ENCODE results near the gene AFAP1. TPM values are rescaled to one million over a fixed set of nuclear protein-coding genes. Genes with fewer than 3 reads are reported as not detected.

The AFAP1 gene
- total and polyA plus RNA-seq, 12 donors: 2.9 to 8.9 (median 5.8) TPM

DNA sequence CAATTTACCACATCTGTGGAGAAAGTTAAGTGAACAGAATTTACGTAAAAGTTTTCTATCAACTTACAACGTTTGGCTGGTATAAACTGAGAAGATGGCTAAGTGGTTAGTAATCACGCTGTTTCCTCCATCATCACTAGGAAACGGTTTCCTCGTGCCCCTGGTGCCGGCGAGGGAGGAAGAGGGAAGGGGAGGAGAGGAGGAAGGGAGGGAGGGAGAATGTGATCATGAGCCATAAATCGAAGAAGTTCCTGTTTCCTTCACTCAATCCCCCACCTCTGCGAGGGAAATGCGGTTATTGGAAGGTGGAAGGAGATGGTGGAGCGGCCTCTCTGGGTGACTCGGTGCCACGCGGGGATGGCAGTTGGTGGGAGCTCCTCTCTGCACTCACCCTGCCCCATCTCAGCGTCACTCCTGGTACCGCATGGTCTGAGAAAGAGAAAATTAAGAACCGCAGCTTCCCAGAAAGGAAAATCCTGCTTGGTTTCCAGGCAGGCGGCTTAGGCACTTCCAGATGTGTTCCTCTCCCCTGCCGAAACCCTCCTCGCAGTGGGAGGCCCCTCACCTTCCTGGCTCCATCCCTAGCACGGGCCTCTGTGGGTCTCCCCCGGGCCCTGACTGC, 216.8 kb downstream of the AFAP1 start:
- DNase-seq (no peak), ATAC-seq (no peak)
- intact Hi-C loops (cut with DNase I): loop anchor here in 5 of 10 donors (5.0 to 10.0 kb wide), 3 partner anchors 261 to 531 kb away; partner anchors contain the start of gene SORCS2 (in 4 of the 5)
- Histone ChIP-seq H3K27ac (no peak overlapping the region), H3K27me3 (peaks cover 0 to 25% (median 12%) of the 10 kb centered on the region in 7 donors), H3K4me3 (no peak overlapping the region), H3K9me3 (no peaks in the 10 kb centered on the region), H3K36me3 (no peaks in the 10 kb centered on the region), H3K4me1 (peaks cover 0 to 7% (median 4%) of the 10 kb centered on the region in 9 donors)
- WGBS, 2 donors: 72 to 73% methylated on average over 22 of the region's 22 CpGs
- TF ChIP-seq, protein P1, sequence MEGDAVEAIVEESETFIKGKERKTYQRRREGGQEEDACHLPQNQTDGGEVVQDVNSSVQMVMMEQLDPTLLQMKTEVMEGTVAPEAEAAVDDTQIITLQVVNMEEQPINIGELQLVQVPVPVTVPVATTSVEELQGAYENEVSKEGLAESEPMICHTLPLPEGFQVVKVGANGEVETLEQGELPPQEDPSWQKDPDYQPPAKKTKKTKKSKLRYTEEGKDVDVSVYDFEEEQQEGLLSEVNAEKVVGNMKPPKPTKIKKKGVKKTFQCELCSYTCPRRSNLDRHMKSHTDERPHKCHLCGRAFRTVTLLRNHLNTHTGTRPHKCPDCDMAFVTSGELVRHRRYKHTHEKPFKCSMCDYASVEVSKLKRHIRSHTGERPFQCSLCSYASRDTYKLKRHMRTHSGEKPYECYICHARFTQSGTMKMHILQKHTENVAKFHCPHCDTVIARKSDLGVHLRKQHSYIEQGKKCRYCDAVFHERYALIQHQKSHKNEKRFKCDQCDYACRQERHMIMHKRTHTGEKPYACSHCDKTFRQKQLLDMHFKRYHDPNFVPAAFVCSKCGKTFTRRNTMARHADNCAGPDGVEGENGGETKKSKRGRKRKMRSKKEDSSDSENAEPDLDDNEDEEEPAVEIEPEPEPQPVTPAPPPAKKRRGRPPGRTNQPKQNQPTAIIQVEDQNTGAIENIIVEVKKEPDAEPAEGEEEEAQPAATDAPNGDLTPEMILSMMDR (IDR thresholded peaks at IDR 0.05): no peak

DNA sequence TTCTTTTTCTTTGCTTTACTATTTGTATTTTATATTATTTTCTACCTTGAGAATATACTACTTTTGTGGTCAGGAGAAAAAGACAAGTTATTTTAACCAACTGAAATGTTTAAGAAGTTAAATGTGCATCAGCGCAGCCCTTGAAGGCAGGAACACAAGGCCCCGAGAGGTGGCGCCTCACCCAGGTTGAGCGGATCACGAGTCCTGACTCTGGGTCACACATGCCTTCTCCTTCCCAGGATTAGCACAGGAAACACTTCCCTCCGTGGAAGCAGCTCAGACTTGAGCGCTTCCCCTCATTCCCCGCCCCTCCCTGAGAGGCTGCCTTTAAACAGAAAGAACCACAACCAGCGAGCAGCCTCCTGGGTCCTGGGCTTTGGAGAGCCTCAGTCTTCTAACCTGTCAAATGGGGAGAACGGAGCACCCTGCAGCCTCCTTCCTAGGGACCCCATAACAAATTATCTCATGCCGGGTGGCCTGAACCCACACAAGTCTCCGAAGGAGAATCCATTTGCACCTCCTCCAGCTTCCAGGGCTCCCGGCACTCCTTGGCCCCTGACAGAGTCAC, 217.6 kb downstream of the AFAP1 start:
- DNase-seq: no peak
- TF ChIP-seq, protein P1 (IDR thresholded peaks at IDR 0.05): peak in 5 of 9 donors; percentile 16 to 33 (median 27)
- Histone ChIP-seq H3K27me3 (peaks cover 0 to 25% (median 12%) of the 10 kb centered on the region in 7 donors), H3K4me1 (peaks cover 0 to 7% (median 4%) of the 10 kb centered on the region in 9 donors), H3K36me3 (no peaks in the 10 kb centered on the region), H3K9me3 (no peaks in the 10 kb centered on the region), H3K4me3 (no peak overlapping the region), H3K27ac (no peak overlapping the region)
- peak in 2 of 8 donors; percentile 40 to 50 for ATAC-seq
- intact Hi-C loops (cut with DNase I): loop anchor here in 6 of 10 donors (2.0 to 10.0 kb wide), 4 partner anchors 259 to 530 kb away; partner anchors contain the start of gene SORCS2 (in 4 of the 6)
- 63 to 65% methylated on average over 13 of the region's 13 CpGs for WGBS, 2 donors

DNA sequence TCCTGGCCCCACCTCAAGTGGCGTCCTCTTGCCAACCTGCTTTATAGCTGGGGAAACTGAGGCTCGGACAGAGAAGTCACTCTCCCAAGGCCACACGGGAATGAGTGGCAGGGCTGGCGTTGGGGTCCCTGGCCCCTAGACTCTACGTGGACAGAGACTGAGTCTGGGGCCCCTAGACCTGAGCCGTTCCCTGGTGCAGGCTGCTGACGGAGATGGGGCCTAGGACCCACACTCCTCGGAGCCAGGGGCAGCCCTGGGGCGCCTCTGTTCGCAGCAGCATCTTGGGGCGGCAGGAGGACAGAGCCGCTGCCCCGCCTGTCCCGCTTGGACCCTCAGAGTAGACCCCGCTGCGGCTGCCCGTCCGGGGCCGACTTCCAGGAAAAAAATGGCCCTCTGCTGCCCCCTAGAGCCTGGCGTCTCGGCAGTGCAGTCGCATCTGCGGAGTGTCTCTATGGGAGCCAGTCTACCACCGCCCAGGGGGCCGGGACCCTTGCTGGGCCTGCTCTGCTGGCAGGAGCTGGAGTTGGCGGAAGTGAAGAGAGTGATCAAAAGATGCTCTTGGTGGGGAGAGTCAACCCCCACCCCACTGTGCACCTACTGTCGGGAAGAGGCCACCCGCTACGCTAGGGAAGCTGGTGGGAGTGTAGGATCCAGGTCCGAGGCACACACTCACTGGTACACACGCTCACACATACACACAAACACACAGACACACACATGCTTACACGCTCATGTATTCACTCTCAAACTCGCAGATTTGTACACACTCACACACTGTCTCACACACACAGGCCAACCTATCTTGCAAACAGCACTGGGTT, 220.1 kb downstream of the AFAP1 start:
- H3K9me3 ChIP-seq: no peaks in the 10 kb centered on the region
- TF ChIP-seq, protein P1 (IDR thresholded peaks at IDR 0.05): peak; percentile 61 to 89 (median 85)
- peaks cover 0 to 25% (median 12%) of the 10 kb centered on the region in 7 donors for H3K27me3 ChIP-seq
- DNase-seq: peak; percentile 54 to 72
- peaks cover 0 to 7% (median 4%) of the 10 kb centered on the region in 9 donors for H3K4me1 ChIP-seq
- ATAC-seq: peak; percentile 44 to 82 (median 70)
- no peak overlapping the region for H3K4me3 ChIP-seq
- intact Hi-C loops (cut with DNase I): loop anchor here in 9 of 10 donors (2.0 to 10.0 kb wide), 8 partner anchors 255 to 527 kb away; partner anchors contain the start of gene SORCS2 (in 9 of the 9)
- H3K27ac ChIP-seq: no peak overlapping the region
- WGBS, 2 donors: 24 to 25% methylated on average over 33 of the region's 33 CpGs
- no peaks in the 10 kb centered on the region for H3K36me3 ChIP-seq

DNA sequence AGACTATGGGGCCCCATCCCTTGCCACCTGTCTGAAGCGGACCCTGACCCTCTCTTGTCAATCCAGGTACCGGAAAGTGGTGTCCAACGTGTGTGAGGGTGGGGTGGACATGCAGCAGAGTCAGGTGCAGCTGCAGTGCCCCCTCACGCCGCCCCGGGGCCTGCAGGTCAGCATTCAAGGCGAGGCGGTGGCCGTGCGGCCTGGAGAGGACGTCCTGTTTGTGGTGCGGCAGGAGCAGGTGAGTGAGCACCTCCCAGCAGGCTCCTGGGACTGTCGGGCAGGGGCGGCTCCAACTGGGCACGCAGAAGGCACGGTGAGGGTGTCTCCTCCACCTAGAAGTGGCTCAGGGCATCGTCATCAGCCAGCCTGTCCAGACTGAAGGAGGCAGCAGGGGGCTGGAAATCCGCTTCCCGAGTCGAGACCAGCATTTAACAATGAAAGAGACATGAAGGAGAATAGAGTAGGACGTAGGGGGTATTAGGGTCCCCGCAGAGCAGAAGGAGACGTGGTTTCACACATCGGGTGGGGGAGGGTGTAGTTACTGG, 221.6 kb downstream of the AFAP1 start:
- TF ChIP-seq, protein P1 (IDR thresholded peaks at IDR 0.05): no peak
- Histone ChIP-seq H3K27me3 (peaks cover 0 to 25% (median 12%) of the 10 kb centered on the region in 7 donors), H3K4me3 (no peak overlapping the region), H3K4me1 (peaks cover 0 to 7% (median 4%) of the 10 kb centered on the region in 9 donors), H3K36me3 (no peaks in the 10 kb centered on the region), H3K27ac (no peak overlapping the region), H3K9me3 (peaks cover 0 to 8% (median 0%) of the 10 kb centered on the region in 11 donors)
- DNase-seq (no peak), ATAC-seq (no peak)
- intact Hi-C loops (cut with DNase I): loop anchor here in 8 of 10 donors (2.0 to 10.0 kb wide), 7 partner anchors 253 to 526 kb away; partner anchors contain the start of gene SORCS2 (in 5 of the 8)
- WGBS, 2 donors: 77 to 78% methylated on average over 24 of the region's 24 CpGs
